SJSA1 (cell line): ENCODE data around the gene MCC. TPM values are rescaled to one million over a fixed set of nuclear protein-coding genes. Genes with fewer than 3 reads are reported as not detected.
"Not testable (repeated sequence)": the region's sequence is repeated elsewhere in the genome, so short reads cannot be mapped to it uniquely, and the experiment has no call there.

Experiments used
- DNase-seq, 2 experiments: peaks; one replicate each; pipeline ENCODE4 v3.0.0-alpha.2; 2015 to 2020; ENCODE audit warnings: low spot score in 2 of 2, low read depth in 1 of 2
- H3K27ac ChIP-seq: fragments of 250-450 bp; sonication (Bioruptor Pico); 2 replicates; pipeline ENCODE4 v1.5.1; 2020; ENCODE audit warnings: mild to moderate bottlenecking, moderate library complexity
- H3K27me3 ChIP-seq: fragments of 250-450 bp; sonication (Bioruptor Pico); replicated peaks from 2 replicates; pipeline ENCODE4 v1.5.1; 2020; ENCODE audit warnings: mild to moderate bottlenecking, moderate library complexity
- H3K36me3 ChIP-seq: fragments of 250-450 bp; sonication (Bioruptor Pico); 2 replicates; pipeline ENCODE4 v1.5.1; 2020; ENCODE audit warnings: mild to moderate bottlenecking
- H3K4me1 ChIP-seq: fragments of 250-450 bp; sonication (Bioruptor Pico); replicated peaks from 2 replicates; pipeline ENCODE4 v1.6.1; 2021; ENCODE audit warnings: mild to moderate bottlenecking
- H3K4me3 ChIP-seq: fragments of 250-450 bp; sonication (Bioruptor Pico); 2 replicates; pipeline ENCODE4 v1.5.1; 2020; ENCODE audit warnings: mild to moderate bottlenecking
- H3K9me3 ChIP-seq: fragments of 250-450 bp; sonication (Bioruptor Pico); replicated peaks from 2 replicates; pipeline ENCODE4 v1.5.1; 2020; ENCODE audit warnings: mild to moderate bottlenecking
- total RNA-seq: library from RNA; depleted of rRNA; stranded (reverse); fragments of >200 nt; shearing (Covaris generic); gene quantifications from 2 replicates; pipeline ENCODE4 v1.2.3, GENCODE V29; 2014

Gene MCC
- total RNA-seq, 1 experiment from 2014 or later, result 31.3 TPM

GRCh38 chr5:113478691-113479090 is 9.6 kb downstream of the MCC start:
- Histone ChIP-seq H3K36me3 (no peaks in the 10 kb centered on the region), H3K4me3 (no peak overlapping the region), H3K27me3 (no peaks in the 10 kb centered on the region), H3K9me3 (no peaks in the 10 kb centered on the region), H3K27ac (no peak overlapping the region), H3K4me1 (no peaks in the 10 kb centered on the region)
- no peak for DNase-seq

- Histone ChIP-seq H3K27me3 (no peaks in the 10 kb centered on the region), H3K36me3 (no peaks in the 10 kb centered on the region), H3K4me1 (no peaks in the 10 kb centered on the region), H3K4me3 (no peak overlapping the region), H3K27ac (no peak overlapping the region), H3K9me3 (no peaks in the 10 kb centered on the region)
- no peak for DNase-seq
These were observed 14.0 kb downstream of the MCC start for GRCh38 chr5:113474100-113474728.

DNA sequence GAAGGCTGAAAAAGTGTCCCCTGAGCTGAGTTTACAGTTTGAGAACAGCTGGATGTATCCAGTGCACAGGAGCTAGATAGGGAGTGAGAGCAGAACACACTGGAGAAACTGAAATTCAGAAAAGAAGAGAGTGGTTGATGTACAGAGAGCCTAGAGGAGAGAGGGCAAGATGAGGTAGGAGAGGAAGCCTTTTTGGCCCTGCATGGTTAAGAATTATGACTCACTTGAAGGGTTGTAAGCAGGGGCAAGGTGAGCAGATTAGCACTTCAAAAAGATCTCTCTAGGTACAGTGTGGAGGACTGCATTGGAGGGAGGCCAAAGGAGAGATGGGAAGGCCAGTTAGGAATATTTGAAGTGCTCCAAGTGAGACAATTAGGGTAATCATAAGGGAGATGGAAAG is 25.2 kb downstream of the MCC start:
- Histone ChIP-seq H3K27ac (no peak overlapping the region), H3K27me3 (no peaks in the 10 kb centered on the region), H3K4me1 (no peaks in the 10 kb centered on the region), H3K4me3 (no peak overlapping the region), H3K9me3 (no peaks in the 10 kb centered on the region), H3K36me3 (no peaks in the 10 kb centered on the region)
- DNase-seq, result no peak

GRCh38 chr5:113457106-113457505 is 31.1 kb downstream of the MCC start:
- H3K9me3 ChIP-seq, H3K36me3 ChIP-seq, H3K27me3 ChIP-seq, H3K4me3 ChIP-seq, DNase-seq, H3K27ac ChIP-seq, H3K4me1 ChIP-seq: not testable (repeated sequence)

- DNase-seq, result no peak
- peaks cover 6% of the 10 kb centered on the region; the same call in 1 of the 2 replicates for H3K27me3 ChIP-seq
- H3K36me3 ChIP-seq, result no peaks in the 10 kb centered on the region
- no peak overlapping the region for H3K4me3 ChIP-seq
- no peak overlapping the region for H3K27ac ChIP-seq
- no peaks in the 10 kb centered on the region for H3K9me3 ChIP-seq
- H3K4me1 ChIP-seq, result no peaks in the 10 kb centered on the region
These were observed 35.3 kb downstream of the MCC start for GRCh38 chr5:113452941-113453340.

- Histone ChIP-seq H3K4me1 (no peaks in the 10 kb centered on the region), H3K27me3 (peaks cover 6% of the 10 kb centered on the region; the same call in 1 of the 2 replicates), H3K9me3 (no peaks in the 10 kb centered on the region), H3K4me3 (no peak overlapping the region), H3K36me3 (no peaks in the 10 kb centered on the region), H3K27ac (no peak overlapping the region)
- DNase-seq, result no peak
These were observed 36.5 kb downstream of the MCC start for GRCh38 chr5:113451797-113452196.

GRCh38 chr5:113450929-113451328 is 37.3 kb downstream of the MCC start:
- Histone ChIP-seq H3K27me3 (peaks cover 5% of the 10 kb centered on the region; the same call in 1 of the 2 replicates), H3K4me3 (no peak overlapping the region), H3K36me3 (no peaks in the 10 kb centered on the region), H3K4me1 (no peaks in the 10 kb centered on the region), H3K27ac (no peak overlapping the region), H3K9me3 (no peaks in the 10 kb centered on the region)
- no peak for DNase-seq

DNA sequence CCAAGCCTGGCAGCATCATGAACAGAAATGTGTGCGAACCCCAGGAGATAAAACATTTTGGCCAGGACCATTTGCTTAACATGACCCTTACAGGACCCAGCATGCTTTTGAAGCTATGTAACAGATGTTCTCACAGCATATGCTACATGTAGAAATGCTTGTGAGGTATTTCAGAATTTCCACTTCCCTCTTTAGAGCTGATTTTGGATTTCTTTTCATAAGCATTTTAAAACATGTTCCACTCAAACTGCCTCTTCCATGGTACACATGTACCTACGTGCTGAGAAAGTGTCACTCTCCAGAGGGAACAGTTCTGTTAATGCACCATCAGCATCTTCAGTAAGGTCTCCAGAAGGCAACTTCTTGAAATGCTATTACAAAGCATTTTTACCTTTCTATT is 37.8 kb downstream of the MCC start:
- no peak overlapping the region for H3K27ac ChIP-seq
- H3K4me3 ChIP-seq, result no peak overlapping the region
- H3K36me3 ChIP-seq, result no peaks in the 10 kb centered on the region
- H3K9me3 ChIP-seq, result no peaks in the 10 kb centered on the region
- DNase-seq, result no peak
- H3K4me1 ChIP-seq, result no peaks in the 10 kb centered on the region
- 0 out of 2 replicates have a peak, but pooled peaks cover under 1% of the 10 kb centered on the region for H3K27me3 ChIP-seq

DNA sequence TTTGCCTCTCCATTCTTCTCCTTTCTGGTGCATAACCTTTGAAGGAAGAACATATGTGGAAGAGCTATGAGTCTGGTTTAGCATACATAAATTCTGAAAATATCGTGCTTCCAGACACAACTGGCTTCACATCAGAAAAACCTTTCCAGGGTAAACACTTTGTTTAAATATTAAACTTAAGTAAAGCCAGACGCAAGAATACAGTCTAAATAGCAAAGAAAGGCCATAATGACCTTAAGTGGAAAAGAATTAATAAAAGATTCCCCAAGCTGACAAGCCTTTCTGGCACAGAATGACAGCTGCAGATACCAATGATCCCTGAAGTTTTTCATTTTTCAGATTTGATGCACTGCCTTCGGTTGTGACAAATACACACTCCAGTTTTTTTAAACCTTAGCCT is 40.0 kb downstream of the MCC start:
- H3K27ac ChIP-seq, result no peak overlapping the region
- H3K36me3 ChIP-seq, result no peaks in the 10 kb centered on the region
- no peak for DNase-seq
- H3K9me3 ChIP-seq, result no peaks in the 10 kb centered on the region
- no peaks in the 10 kb centered on the region for H3K4me1 ChIP-seq
- H3K4me3 ChIP-seq, result no peak overlapping the region
- H3K27me3 ChIP-seq, result no peaks in the 10 kb centered on the region

DNA sequence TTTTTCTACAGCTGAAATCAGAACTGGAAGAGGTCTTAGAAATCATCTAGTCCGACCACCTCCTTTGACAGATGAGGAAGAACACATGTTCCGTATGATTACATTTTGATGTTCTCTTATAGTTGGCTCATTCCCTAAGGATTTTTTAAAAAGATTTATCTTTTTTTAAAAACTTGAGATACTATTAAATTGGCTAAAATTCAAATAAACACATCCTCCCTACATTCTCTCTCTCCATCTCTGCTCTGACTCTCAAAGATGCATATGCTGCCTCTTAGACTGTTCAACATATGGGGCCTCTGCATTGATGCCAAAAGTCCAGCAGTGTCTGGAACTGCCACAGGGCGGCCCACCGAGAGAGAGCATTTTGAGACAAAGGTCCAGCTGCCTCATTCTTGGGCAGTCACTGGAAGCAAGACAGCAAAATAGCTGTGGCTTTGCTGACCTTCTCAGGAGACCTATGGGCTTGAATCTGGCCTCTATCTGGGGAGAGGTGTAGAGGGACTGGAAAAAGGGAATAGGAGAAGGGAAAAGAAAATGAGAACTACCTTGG is 40.7 kb downstream of the MCC start:
- Histone ChIP-seq H3K36me3 (no peaks in the 10 kb centered on the region), H3K4me3 (no peak overlapping the region), H3K27me3 (no peaks in the 10 kb centered on the region), H3K9me3 (no peaks in the 10 kb centered on the region), H3K4me1 (no peaks in the 10 kb centered on the region), H3K27ac (no peak overlapping the region)
- DNase-seq, result no peak

GRCh38 chr5:113446358-113446927 is 41.8 kb downstream of the MCC start:
- H3K27me3 ChIP-seq, result no peaks in the 10 kb centered on the region
- H3K27ac ChIP-seq, result no peak overlapping the region
- DNase-seq, result no peak
- no peaks in the 10 kb centered on the region for H3K4me1 ChIP-seq
- no peaks in the 10 kb centered on the region for H3K9me3 ChIP-seq
- H3K36me3 ChIP-seq, result no peaks in the 10 kb centered on the region
- H3K4me3 ChIP-seq, result no peak overlapping the region

GRCh38 chr5:113437111-113437510 is 51.1 kb downstream of the MCC start:
- no peak overlapping the region for H3K4me3 ChIP-seq
- H3K36me3 ChIP-seq, result no peaks in the 10 kb centered on the region
- no peak for DNase-seq
- no peaks in the 10 kb centered on the region for H3K4me1 ChIP-seq
- H3K27ac ChIP-seq, result no peak overlapping the region
- no peaks in the 10 kb centered on the region for H3K9me3 ChIP-seq
- H3K27me3 ChIP-seq, result no peaks in the 10 kb centered on the region

- Histone ChIP-seq H3K9me3 (no peaks in the 10 kb centered on the region), H3K36me3 (no peaks in the 10 kb centered on the region), H3K4me3 (no peak overlapping the region), H3K4me1 (no peaks in the 10 kb centered on the region), H3K27ac (no peak overlapping the region), H3K27me3 (no peaks in the 10 kb centered on the region)
- DNase-seq, result no peak
These were observed 52.7 kb downstream of the MCC start for GRCh38 chr5:113435575-113435974.

DNA sequence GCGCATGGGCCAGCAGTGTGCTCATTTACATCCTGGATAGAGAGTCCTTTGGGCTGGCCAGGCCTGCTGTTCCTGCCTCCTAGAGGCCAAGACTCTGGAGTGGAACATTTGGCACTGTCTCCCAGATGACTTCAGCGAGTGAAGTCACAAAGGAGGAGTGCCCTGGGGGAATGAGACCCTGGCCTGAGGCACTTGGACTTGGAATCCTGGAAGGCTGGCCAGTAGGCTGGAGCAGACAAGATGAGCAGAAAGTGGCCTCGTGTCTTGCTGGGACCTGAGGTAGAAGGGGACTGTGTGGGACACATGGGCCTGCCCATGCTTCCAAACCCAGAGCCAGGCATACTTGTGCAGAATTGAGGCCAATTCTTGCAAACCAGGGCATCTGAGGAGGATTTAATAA is 53.4 kb downstream of the MCC start, which contains the start of gene TSSK1B:
TSS of gene TSSK1B (minus strand) at position 101 of the 400 bp plus-strand sequence. CDS start 150 bp downstream, outside the sequence.
- Histone ChIP-seq H3K27me3 (no peaks in the 10 kb centered on the region), H3K27ac (no peak within 1 kb of the TSS), H3K4me3 (no peak within 1 kb of the TSS), H3K36me3 (no peaks in the 10 kb centered on the region), H3K9me3 (no peaks in the 10 kb centered on the region), H3K4me1 (no peaks in the 10 kb centered on the region)
- DNase-seq, result no peak
